CD8-positive, alpha-beta memory T cell (primary cell): ENCODE results near the gene NKIRAS2. TPM values are rescaled to one million over a fixed set of nuclear protein-coding genes. Genes with fewer than 3 reads are reported as not detected.
A peak's percentile ranks its signal among the peaks of the same experiment; 100 is the strongest.

Source experiments
- CTCF ChIA-PET: fragments of 350-600 bp; sonication (Branson Sonifier 250); formaldehyde crosslinking; loops from one replicate; lab custom pipeline; 2021; ENCODE audit warnings: antibody characterized with exemption; lab: Charles Lee
- POLR2A ChIA-PET: fragments of 350-600 bp; sonication (Branson Sonifier 250); formaldehyde crosslinking; loops from one replicate; lab custom pipeline; 2021; ENCODE audit warnings: antibody characterized with exemption; lab: Charles Lee
- DNase-seq, 5 donors: peaks; one replicate each; pipeline versions ENCODE4 v3.0.0 to v3.0.0-alpha.2; 2020 to 2022; ENCODE audit warnings: mixed read lengths in 1 of 5
- H3K27ac ChIP-seq: one replicate; pipeline ENCODE4 v1.7.0; 2013; ENCODE audit warnings: low read depth, mild to moderate bottlenecking, low read length, moderate library complexity
- H3K27me3 ChIP-seq: 2 replicates; pipeline ENCODE4 v1.7.0; 2013; ENCODE audit warnings: low read length, mild to moderate bottlenecking; ENCODE audit not compliant: insufficient read depth, poor library complexity, severe bottlenecking
- H3K36me3 ChIP-seq: 2 replicates; pipeline ENCODE4 v1.7.0; 2013; ENCODE audit warnings: mild to moderate bottlenecking, low read length, moderate library complexity; ENCODE audit not compliant: insufficient read depth
- H3K4me1 ChIP-seq: 2 replicates; pipeline ENCODE4 v1.7.0; 2013; ENCODE audit warnings: mild to moderate bottlenecking, low read length, moderate library complexity; ENCODE audit not compliant: insufficient read depth
- H3K4me3 ChIP-seq: 2 replicates; pipeline ENCODE4 v1.7.0; 2013; ENCODE audit warnings: mild to moderate bottlenecking, low read length
- H3K9me3 ChIP-seq: 2 replicates; pipeline ENCODE4 v1.7.0; 2013; ENCODE audit warnings: mild to moderate bottlenecking, low read length
- H3K27ac Mint-ChIP-seq, 8 donors: one replicate each; pipeline ENCODE4 v1.8.0; 2020 to 2021; ENCODE audit warnings: mixed read lengths in 8 of 8, mild to moderate bottlenecking in 6 of 8, inconsistent platforms in 3 of 8, moderate library complexity in 3 of 8
- H3K27me3 Mint-ChIP-seq, 2 donors: one replicate each; pipeline ENCODE4 v1.8.0; 2020 to 2021; ENCODE audit warnings: mixed read lengths in 2 of 2, mild to moderate bottlenecking in 1 of 2, moderate library complexity in 1 of 2
- H3K36me3 Mint-ChIP-seq, 3 donors: one replicate each; pipeline ENCODE4 v1.8.0; 2020 to 2021; ENCODE audit warnings: mixed read lengths in 3 of 3, inconsistent platforms in 1 of 3, mild to moderate bottlenecking in 1 of 3
- H3K4me1 Mint-ChIP-seq, 3 donors: one replicate each; pipeline ENCODE4 v1.8.0; 2020 to 2021; ENCODE audit warnings: mixed read lengths in 3 of 3, inconsistent platforms in 1 of 3, mild to moderate bottlenecking in 1 of 3
- H3K4me3 Mint-ChIP-seq, 7 donors: one replicate each; pipeline ENCODE4 v1.8.0; 2020 to 2021; ENCODE audit warnings: mixed read lengths in 7 of 7, mild to moderate bottlenecking in 6 of 7, moderate library complexity in 4 of 7, inconsistent platforms in 2 of 7
- H3K9me3 Mint-ChIP-seq, 5 donors: one replicate each; pipeline ENCODE4 v1.8.0; 2020 to 2022; ENCODE audit warnings: mixed read lengths in 5 of 5, mild to moderate bottlenecking in 3 of 5, moderate library complexity in 2 of 5, inconsistent platforms in 1 of 5
- polyA plus RNA-seq: library from polyadenylated mRNA; unstranded; fragments of 300-500 nt; fragmentation: Illumina TruSeq; gene quantifications from one replicate; pipeline ENCODE4 v1.2.3, GENCODE V29; 2021
- total RNA-seq, 2 experiments: library from RNA; stranded (reverse); gene quantifications; one replicate each; pipeline ENCODE4 v1.2.3, GENCODE V29; 2021

Gene NKIRAS2
- total and polyA plus RNA-seq, 3 experiments from 2014 or later: 29.4 to 33.5 (median 31.3) TPM

DNA sequence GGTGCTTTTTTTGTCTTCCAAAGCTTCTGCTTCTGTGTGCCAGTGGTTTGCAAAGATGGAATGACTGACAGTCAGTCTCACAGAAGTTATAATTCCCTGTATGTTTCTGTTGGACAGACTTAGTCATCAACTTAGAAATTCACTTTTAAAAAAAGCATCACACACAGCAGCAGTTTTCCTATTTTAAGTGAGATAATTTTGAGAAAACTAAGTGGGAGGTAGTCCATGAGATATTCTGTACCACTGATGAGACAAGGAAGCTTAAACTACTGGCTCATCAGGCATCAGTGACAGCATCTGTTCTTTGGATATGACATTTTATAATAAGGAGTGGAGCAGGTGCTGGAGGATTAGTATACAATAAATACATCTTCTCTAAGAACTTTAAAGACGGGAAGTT is 33.3 kb upstream of the NKIRAS2 start:
- peaks cover 0 to 93% (median 23%) of the 10 kb centered on the region in 3 donors for H3K36me3 Mint-ChIP-seq
- Histone ChIP-seq H3K27me3 (no peaks in the 10 kb centered on the region), H3K4me1 (no peaks in the 10 kb centered on the region), H3K36me3 (peaks cover 68% of the 10 kb centered on the region), H3K4me3 (no peak overlapping the region), H3K9me3 (no peaks in the 10 kb centered on the region), H3K27ac (no peak overlapping the region)
- CTCF ChIA-PET: no interaction called here
- H3K27me3 Mint-ChIP-seq: peaks cover 0 to 1% of the 10 kb centered on the region in 2 donors
- H3K9me3 Mint-ChIP-seq: no peaks in the 10 kb centered on the region
- POLR2A ChIA-PET: no interaction called here
- no peak for DNase-seq
- no peaks in the 10 kb centered on the region for H3K4me1 Mint-ChIP-seq
- H3K4me3 Mint-ChIP-seq: no peak overlapping the region
- H3K27ac Mint-ChIP-seq: peak overlapping the region in 3 of 8 donors; percentile 11 to 64 (median 13)

GRCh38 chr17:41987642-41988041 is 32.2 kb upstream of the NKIRAS2 start:
- peaks cover 4 to 92% (median 20%) of the 10 kb centered on the region in 3 donors for H3K36me3 Mint-ChIP-seq
- Histone ChIP-seq H3K36me3 (peaks cover 62% of the 10 kb centered on the region), H3K9me3 (no peaks in the 10 kb centered on the region), H3K27ac (no peak overlapping the region), H3K27me3 (no peaks in the 10 kb centered on the region), H3K4me3 (no peak overlapping the region), H3K4me1 (no peaks in the 10 kb centered on the region)
- H3K4me3 Mint-ChIP-seq: no peak overlapping the region
- POLR2A ChIA-PET: no interaction called here
- H3K27me3 Mint-ChIP-seq: peaks cover 0 to 1% of the 10 kb centered on the region in 2 donors
- CTCF ChIA-PET: no interaction called here
- no peaks in the 10 kb centered on the region for H3K4me1 Mint-ChIP-seq
- DNase-seq: no peak
- H3K27ac Mint-ChIP-seq: peak overlapping the region in 1 of 8 donors; percentile 16
- H3K9me3 Mint-ChIP-seq: no peaks in the 10 kb centered on the region

GRCh38 chr17:41988418-41988817 is 31.5 kb upstream of the NKIRAS2 start:
- H3K27ac Mint-ChIP-seq: peak overlapping the region in 4 of 8 donors; percentile 4 to 84 (median 38)
- H3K27me3 Mint-ChIP-seq: peaks cover 0 to 1% of the 10 kb centered on the region in 2 donors
- CTCF ChIA-PET: interaction anchor here (1.5 kb wide), 1 partner anchor 30 kb away, joined by 4 read pairs; the partner anchor contains the start of gene DNAJC7
- POLR2A ChIA-PET: interaction anchor here (0.6 kb wide), 1 partner anchor 164 kb away, joined by 3 read pairs; no protein-coding TSS in a partner anchor
- Histone ChIP-seq H3K27me3 (no peaks in the 10 kb centered on the region), H3K9me3 (no peaks in the 10 kb centered on the region), H3K36me3 (peaks cover 63% of the 10 kb centered on the region), H3K4me1 (no peaks in the 10 kb centered on the region), H3K27ac (no peak overlapping the region), H3K4me3 (no peak overlapping the region)
- H3K9me3 Mint-ChIP-seq: no peaks in the 10 kb centered on the region
- H3K36me3 Mint-ChIP-seq: peaks cover 7 to 93% (median 20%) of the 10 kb centered on the region in 3 donors
- no peak for DNase-seq
- H3K4me1 Mint-ChIP-seq: no peaks in the 10 kb centered on the region
- no peak overlapping the region for H3K4me3 Mint-ChIP-seq

GRCh38 chr17:41989702-41990419 is 30.0 kb upstream of the NKIRAS2 start:
- Mint-ChIP-seq H3K27me3 (peaks cover 0 to 1% of the 10 kb centered on the region in 2 donors), H3K27ac (no peak overlapping the region), H3K36me3 (peaks cover 10 to 95% (median 18%) of the 10 kb centered on the region in 3 donors), H3K4me1 (no peaks in the 10 kb centered on the region), H3K4me3 (no peak overlapping the region), H3K9me3 (no peaks in the 10 kb centered on the region)
- ChIA-PET POLR2A (no interaction called here), CTCF (interaction anchor here (1.1 to 1.5 kb wide), 2 partner anchors 27 to 28 kb away, joined by 3 to 4 read pairs; partner anchors contain the start of gene DNAJC7)
- DNase-seq: no peak
- H3K4me3 ChIP-seq: no peak overlapping the region
- no peak overlapping the region for H3K27ac ChIP-seq
- H3K9me3 ChIP-seq: no peaks in the 10 kb centered on the region
- H3K27me3 ChIP-seq: no peaks in the 10 kb centered on the region
- H3K36me3 ChIP-seq: peaks cover 64% of the 10 kb centered on the region
- H3K4me1 ChIP-seq: no peaks in the 10 kb centered on the region

DNA sequence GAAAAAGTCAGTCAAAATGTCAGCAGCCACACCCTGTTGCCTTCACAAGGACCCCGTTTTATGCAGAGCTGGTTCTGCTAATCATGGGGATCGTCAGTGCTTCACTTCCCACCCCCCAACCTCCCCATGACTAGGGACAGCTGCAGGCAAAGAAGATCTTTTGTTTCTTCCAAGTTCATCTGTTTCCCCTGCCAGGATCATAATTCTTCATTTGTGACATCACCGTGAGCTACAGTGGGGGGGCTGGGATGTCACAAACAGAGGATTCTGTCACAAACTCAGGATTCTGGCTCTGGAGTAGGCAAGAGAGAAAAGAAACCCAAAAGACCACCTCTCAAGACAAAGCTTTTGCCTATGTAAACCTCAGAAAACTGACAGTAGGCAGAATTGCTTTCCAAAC is 27.3 kb upstream of the NKIRAS2 start:
- Histone ChIP-seq H3K4me3 (no peak overlapping the region), H3K27me3 (no peaks in the 10 kb centered on the region), H3K9me3 (no peaks in the 10 kb centered on the region), H3K27ac (no peak overlapping the region), H3K36me3 (peaks cover 65% of the 10 kb centered on the region), H3K4me1 (no peaks in the 10 kb centered on the region)
- peaks cover 0 to 1% of the 10 kb centered on the region in 2 donors for H3K27me3 Mint-ChIP-seq
- no peak overlapping the region for H3K4me3 Mint-ChIP-seq
- DNase-seq: no peak
- no peak overlapping the region for H3K27ac Mint-ChIP-seq
- ChIA-PET CTCF (interaction anchor here (1.1 kb wide), 1 partner anchor 19 kb away, joined by 3 read pairs; no protein-coding TSS in a partner anchor), POLR2A (no interaction called here)
- peaks cover 14 to 95% (median 18%) of the 10 kb centered on the region in 3 donors for H3K36me3 Mint-ChIP-seq
- H3K9me3 Mint-ChIP-seq: no peaks in the 10 kb centered on the region
- H3K4me1 Mint-ChIP-seq: no peaks in the 10 kb centered on the region

DNA sequence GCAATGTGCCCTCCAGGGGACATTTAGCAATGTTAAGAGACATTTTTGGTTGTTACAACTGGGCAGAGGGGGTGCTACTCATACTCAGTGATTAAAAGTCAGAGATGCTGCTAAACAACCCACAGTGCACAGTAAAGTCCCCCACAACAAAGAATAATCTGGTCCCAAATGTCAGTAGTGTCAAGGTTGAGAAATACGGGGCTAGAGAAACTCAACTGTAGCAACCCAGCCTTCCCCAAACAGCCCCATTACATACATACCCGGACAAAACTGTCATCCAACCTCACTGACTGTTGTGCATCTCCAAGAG is 23.1 kb upstream of the NKIRAS2 start:
- Mint-ChIP-seq H3K4me3 (no peak overlapping the region), H3K27me3 (no peaks in the 10 kb centered on the region), H3K36me3 (peaks cover 9 to 89% (median 18%) of the 10 kb centered on the region in 3 donors), H3K9me3 (no peaks in the 10 kb centered on the region), H3K4me1 (peaks cover 0 to under 1% (median 0%) of the 10 kb centered on the region in 3 donors), H3K27ac (peak overlapping the region in 2 of 8 donors; percentile 22 to 73)
- ChIA-PET CTCF (no interaction called here), POLR2A (no interaction called here)
- Histone ChIP-seq H3K27ac (no peak overlapping the region), H3K27me3 (no peaks in the 10 kb centered on the region), H3K4me3 (no peak overlapping the region), H3K4me1 (no peaks in the 10 kb centered on the region), H3K9me3 (no peaks in the 10 kb centered on the region), H3K36me3 (peaks cover 50% of the 10 kb centered on the region)
- no peak for DNase-seq

GRCh38 chr17:41998497-41998896 is 21.4 kb upstream of the NKIRAS2 start:
- DNase-seq: no peak
- POLR2A ChIA-PET: no interaction called here
- Mint-ChIP-seq H3K4me1 (peaks cover 10 to 17% (median 16%) of the 10 kb centered on the region in 3 donors), H3K27me3 (no peaks in the 10 kb centered on the region), H3K4me3 (no peak overlapping the region), H3K27ac (no peak overlapping the region), H3K9me3 (no peaks in the 10 kb centered on the region), H3K36me3 (peaks cover 12 to 91% (median 12%) of the 10 kb centered on the region in 3 donors)
- CTCF ChIA-PET: interaction anchor here (1.4 kb wide), 1 partner anchor 11 kb away, joined by 3 read pairs; no protein-coding TSS in a partner anchor
- H3K27me3 ChIP-seq: no peaks in the 10 kb centered on the region
- H3K4me1 ChIP-seq: no peaks in the 10 kb centered on the region
- H3K27ac ChIP-seq: no peak overlapping the region
- H3K9me3 ChIP-seq: no peaks in the 10 kb centered on the region
- H3K36me3 ChIP-seq: peaks cover 52% of the 10 kb centered on the region
- no peak overlapping the region for H3K4me3 ChIP-seq

- no peaks in the 10 kb centered on the region for H3K27me3 ChIP-seq
- Mint-ChIP-seq H3K4me3 (no peak overlapping the region), H3K27ac (no peak overlapping the region), H3K9me3 (no peaks in the 10 kb centered on the region), H3K36me3 (peaks cover 7 to 83% (median 11%) of the 10 kb centered on the region in 3 donors), H3K27me3 (no peaks in the 10 kb centered on the region), H3K4me1 (peaks cover 24 to 35% (median 33%) of the 10 kb centered on the region in 3 donors)
- ChIA-PET POLR2A (no interaction called here), CTCF (interaction anchor here (1.5 kb wide), 1 partner anchor 19 kb away, joined by 3 read pairs; the partner anchor contains the start of gene NKIRAS2)
- H3K27ac ChIP-seq: no peak overlapping the region
- peaks cover 42% of the 10 kb centered on the region for H3K36me3 ChIP-seq
- DNase-seq: no peak
- H3K9me3 ChIP-seq: no peaks in the 10 kb centered on the region
- no peaks in the 10 kb centered on the region for H3K4me1 ChIP-seq
- no peak overlapping the region for H3K4me3 ChIP-seq
These were observed 19.3 kb upstream of the NKIRAS2 start for GRCh38 chr17:42000413-42001133.
